ENCODE data around the gene TMEM176A.

The TMEM176A gene

GRCh38 chr7:150820148-150820547 is 19.6 kb downstream of the TMEM176A start:
- no peak for DNase-seq (ENCODE audit: low read depth)

- no peak for DNase-seq (ENCODE audit: low read depth)
Observed at GRCh38 chr7:150820578-150821198, 20.1 kb downstream of the TMEM176A start.

GRCh38 chr7:150823043-150823442 is 22.5 kb downstream of the TMEM176A start:
- DNase-seq (ENCODE audit: low read depth): no peak

GRCh38 chr7:150823484-150824126 is 23.0 kb downstream of the TMEM176A start:
- DNase-seq (ENCODE audit: low read depth): no peak

DNA sequence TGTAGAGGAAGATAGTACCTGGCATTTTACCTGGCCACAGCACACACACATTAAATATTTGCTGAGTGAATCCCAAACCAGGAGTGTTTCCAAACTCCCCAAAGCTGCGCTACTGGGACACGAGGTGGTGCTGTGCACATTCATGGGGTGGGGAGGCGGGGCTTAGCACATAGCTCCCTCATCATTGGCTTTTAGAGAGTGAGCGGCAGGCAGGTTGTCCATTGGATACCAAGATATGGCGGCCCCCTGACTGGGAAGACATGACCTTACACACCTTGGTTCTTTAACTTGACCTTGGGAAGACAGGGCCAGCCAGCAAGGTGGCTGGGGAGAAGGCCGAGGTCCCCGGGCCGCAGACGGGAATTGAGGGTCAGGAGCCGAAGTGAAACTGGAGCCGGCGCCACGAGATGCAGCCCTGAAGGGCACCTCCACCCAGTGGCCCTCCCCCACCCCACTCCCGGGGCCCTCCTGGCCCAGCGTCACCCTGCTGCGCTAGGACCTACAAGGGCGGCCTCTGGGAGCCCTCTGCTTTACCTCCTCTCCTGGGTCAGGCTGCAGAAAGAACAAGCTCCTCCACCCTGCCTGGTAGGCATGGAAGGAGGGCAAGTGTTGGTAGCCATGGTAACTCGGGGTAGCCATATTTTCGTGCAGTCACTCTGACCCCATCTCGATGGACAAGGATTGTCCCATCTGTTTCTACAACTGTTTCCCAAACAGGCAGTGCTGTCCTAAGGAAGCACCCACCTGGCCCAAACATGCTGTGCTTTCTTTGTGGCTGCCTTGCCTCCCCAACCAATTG is 24.0 kb downstream of the TMEM176A start:
- DNase-seq (ENCODE audit: low read depth): no peak

DNA sequence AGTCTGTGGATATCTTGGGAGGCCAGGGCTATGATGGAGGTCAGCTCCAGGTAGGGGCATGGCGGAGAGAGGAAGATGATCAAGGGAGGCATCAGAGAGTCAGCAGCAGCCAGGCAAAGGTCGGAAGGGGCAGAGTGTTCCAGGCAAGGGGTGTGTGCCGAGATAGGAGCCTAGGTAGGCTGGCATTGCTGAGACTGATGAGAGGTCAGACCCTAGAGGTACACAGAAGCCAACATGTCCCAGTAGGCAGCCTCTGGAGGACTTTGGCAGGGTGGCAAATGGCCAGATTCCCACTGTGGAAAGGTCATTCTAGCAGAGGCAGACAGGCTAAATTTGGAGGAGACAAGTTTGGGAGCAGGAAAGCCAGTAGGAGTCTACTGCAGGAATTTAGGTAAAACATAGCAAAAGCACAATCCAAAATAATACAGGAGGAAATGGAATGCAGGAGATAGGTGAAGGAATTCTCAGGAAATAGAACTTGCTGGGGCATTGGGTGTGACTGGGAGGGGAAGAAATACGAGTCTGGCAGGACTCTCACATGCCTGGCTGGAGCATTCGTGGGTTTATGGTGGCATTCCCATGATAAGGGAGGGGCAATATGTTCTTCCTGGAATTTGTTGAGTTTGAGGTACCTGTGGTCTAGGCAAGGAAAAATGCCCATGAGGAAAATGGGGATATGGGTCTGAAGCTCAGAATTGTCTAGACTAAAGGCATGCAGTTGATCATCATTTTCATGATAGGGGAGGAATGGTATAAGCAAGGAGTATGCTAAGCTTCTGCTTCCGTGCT is 25.7 kb downstream of the TMEM176A start:
- no peak for DNase-seq (ENCODE audit: low read depth)

- no peak for DNase-seq (ENCODE audit: low read depth)
Observed at GRCh38 chr7:150828384-150828783, 27.8 kb downstream of the TMEM176A start.

DNA sequence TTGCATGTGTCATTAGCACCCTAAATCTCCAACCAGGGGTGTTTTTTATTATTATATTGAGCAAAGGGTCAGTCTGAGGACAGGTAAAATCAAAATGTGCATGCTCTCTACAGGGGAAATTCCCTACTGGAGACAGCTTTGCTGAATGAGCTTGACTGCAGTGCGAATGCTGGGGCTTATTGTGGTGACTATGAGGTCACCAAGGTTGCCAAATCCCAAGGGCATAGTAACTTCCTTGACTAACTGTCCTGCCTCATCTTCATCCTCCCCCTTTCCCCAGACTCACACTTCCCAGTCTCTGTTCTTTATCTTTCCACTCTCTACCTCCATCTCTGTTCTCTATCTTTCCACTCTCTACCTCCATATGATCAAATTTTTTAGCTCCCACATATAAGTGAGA is 28.9 kb downstream of the TMEM176A start:
- no peak for DNase-seq (ENCODE audit: low read depth)

DNA sequence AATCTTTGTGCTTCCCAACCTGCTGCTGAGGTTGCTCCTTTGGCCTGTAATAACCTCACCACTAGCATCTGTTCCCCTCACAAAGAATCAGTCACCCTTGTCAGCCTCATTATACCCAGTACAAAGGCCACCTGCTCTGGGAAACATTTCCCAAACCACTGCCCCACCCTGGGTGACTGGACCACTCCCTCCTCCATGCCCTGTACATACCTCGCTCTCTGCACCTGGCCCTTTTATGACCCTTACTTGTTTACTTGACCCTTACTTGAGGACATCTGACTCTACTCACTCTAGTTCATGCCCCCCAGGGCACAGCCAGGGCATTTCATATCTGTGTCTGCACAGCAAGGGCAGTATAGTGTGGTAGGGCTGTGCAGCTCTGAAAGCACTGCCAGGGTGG is 30.4 kb downstream of the TMEM176A start:
- DNase-seq (ENCODE audit: low read depth): no peak

GRCh38 chr7:150831851-150832250 is 31.3 kb downstream of the TMEM176A start:
- no peak for DNase-seq (ENCODE audit: low read depth)

- DNase-seq (ENCODE audit: low read depth): no peak
Observed at GRCh38 chr7:150835019-150835418, 34.5 kb downstream of the TMEM176A start.

DNA sequence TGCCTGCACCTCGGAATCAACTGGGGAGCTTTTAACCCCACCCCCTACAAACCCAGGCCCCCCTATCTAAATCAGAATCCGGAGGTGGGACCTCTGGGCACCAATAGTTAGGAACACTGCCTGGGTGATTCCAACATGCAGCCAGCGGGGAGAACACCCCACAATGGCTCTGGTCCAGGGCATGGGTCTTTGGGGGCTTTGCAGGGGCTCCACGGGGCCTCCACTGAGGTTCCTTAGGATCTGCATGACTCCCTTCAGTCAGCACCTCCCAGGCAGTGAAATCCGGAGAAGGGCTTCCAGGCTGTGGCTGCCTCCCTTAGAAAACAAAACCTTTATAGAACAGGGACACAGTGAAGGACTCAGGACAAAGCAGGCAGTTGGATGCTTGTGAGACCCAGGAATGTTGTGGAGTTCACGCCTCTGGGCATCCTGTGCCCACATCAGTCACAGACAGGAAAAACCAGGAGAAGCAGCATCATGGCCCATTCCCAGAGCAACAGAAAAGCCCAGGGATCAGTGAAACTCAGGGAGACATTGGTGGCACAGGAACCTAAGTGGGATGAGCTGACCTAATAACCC is 35.2 kb downstream of the TMEM176A start:
- no peak for DNase-seq (ENCODE audit: low read depth)

- DNase-seq (ENCODE audit: low read depth): no peak
Observed at GRCh38 chr7:150838965-150839650, 38.5 kb downstream of the TMEM176A start.

DNA sequence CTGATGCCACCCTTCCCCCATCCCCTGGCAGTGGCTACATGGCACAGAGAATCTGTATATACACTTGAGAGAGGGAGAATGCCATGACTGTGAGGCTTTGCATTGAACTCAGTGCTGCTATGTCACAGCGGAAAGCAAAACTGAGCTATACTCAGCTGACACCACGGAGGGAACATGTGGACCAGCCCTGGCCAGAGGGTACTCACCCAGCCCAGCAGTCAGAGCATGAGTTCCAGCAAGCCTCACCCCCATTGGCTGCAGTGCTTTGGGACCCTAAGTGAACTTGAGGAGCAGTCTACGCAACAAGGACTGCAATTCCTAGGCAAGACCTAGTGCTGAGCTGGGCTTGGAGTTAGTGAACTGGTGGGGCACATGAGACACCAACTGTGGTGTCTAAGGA is 41.4 kb downstream of the TMEM176A start:
- no peak for DNase-seq (ENCODE audit: low read depth)

DNA sequence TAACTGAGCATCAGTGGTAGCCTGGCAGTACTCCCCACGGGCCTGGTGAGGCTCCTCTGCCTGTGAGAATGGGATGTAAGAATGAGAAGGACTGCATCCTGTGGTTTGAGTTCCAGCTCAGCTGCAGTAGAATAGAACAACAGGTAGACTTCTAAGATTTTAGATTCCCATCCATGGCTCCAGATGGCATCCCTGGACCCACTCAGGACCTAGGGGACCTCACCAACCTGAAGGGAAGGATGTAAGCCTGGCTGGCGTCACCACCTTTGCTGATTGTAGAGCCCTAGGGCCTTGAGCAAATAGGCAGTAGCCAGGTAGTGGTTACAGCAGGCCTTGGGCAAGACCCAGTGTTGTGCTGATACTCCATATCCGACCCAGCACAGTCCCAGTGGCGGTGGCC is 42.1 kb downstream of the TMEM176A start:
- no peak for DNase-seq (ENCODE audit: low read depth)

GRCh38 chr7:150845421-150845861 is 44.9 kb downstream of the TMEM176A start:
- DNase-seq (ENCODE audit: low read depth): no peak

GRCh38 chr7:150846291-150847115 is 45.9 kb downstream of the TMEM176A start:
- no peak for DNase-seq (ENCODE audit: low read depth)

DNA sequence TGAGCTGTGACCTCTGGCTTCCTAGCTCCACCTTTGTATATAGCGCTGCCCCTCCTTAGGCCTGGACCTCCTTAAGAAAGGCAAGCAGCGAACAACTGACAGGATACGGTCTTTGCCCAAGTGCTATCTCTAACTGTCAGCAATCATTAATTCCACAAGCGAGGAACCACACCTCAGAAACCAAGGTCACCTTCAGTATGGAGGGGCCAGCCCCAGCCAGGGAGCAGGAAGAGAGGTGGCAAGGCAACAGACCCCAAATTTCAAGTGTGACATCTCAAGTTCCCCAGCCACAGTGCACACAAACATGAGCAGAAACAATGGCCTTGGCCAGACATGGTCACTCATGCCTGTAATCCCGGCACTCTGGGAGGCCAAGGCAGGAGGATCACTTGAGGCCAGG is 47.0 kb downstream of the TMEM176A start:
- no peak for DNase-seq (ENCODE audit: low read depth)

DNA sequence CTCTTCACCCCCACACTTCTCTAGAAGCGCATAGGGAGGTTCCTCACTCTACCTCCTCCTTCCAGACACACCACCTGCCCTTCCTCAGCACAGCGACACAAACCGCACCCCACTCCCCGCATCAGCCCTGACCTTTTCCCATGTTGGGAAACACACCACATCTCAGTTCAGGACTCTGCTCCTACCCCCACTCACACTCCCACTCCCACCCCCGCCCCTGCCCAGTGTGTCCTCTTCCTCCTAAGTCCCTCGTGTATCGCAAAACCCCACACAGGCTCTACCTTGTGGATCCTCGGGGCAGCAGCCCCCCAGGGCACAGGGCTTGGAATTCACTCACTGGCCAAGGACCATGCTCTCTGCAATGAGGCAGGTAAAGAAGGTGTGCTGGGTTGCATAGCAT is 47.5 kb downstream of the TMEM176A start:
- DNase-seq (ENCODE audit: low read depth): no peak

- no peak for DNase-seq (ENCODE audit: low read depth)
Observed at GRCh38 chr7:150848561-150849115, 48.1 kb downstream of the TMEM176A start.
